Neutrophil (primary cell): ENCODE results near the gene PLXNA4.

Experiments used
- H3K27ac ChIP-seq: fragments of 200-600 bp; sonication (generic); 2 replicates; pipeline ENCODE4 v1.5.1; 2016; ENCODE audit warnings: mild to moderate bottlenecking, moderate library complexity
- H3K27me3 ChIP-seq: fragments of 200-600 bp; sonication (generic); 2 replicates; pipeline ENCODE4 v1.6.0; 2016; ENCODE audit warnings: mild to moderate bottlenecking
- H3K36me3 ChIP-seq: fragments of 200-600 bp; sonication (generic); 2 replicates; pipeline ENCODE4 v1.5.1; 2017
- H3K4me1 ChIP-seq, 2 experiments: fragments of 200-600 bp in 1 of 2; sonication (generic) in 1 of 2; 1 replicate in 1 of 2; 2 replicates in 1 of 2; pipeline versions ENCODE4 v1.5.1 to v1.6.1; 2013 to 2016; ENCODE audit warnings: low read depth in 1 of 2, low read length in 1 of 2, mild to moderate bottlenecking in 1 of 2, moderate library complexity in 1 of 2; ENCODE audit not compliant: control insufficient read depth in 1 of 2, insufficient read depth in 1 of 2
- H3K4me3 ChIP-seq, 2 experiments: fragments of 200-600 bp in 1 of 2; sonication (generic) in 1 of 2; 1 replicate in 1 of 2; 2 replicates in 1 of 2; pipeline ENCODE4 v1.5.1; 2013 to 2016; ENCODE audit warnings: low read depth in 1 of 2, low read length in 1 of 2, mild to moderate bottlenecking in 1 of 2, moderate library complexity in 1 of 2
- H3K9me3 ChIP-seq: fragments of 200-600 bp; sonication (generic); 2 replicates; pipeline ENCODE4 v1.5.1; 2016
- CTCF ChIP-seq: fragments of 200-600 bp; sonication (generic); IDR thresholded peaks from 2 replicates; pipeline ENCODE4 v1.5.1; 2016; ENCODE audit warnings: antibody characterized with exemption

The PLXNA4 gene

GRCh38 chr7:132574223-132574622, 2.0 kb downstream of the PLXNA4 start:
- Histone ChIP-seq H3K9me3 (no peaks in the 10 kb centered on the region), H3K4me1 (peaks cover 0 to 8% of the 10 kb centered on the region in 2 experiments), H3K27me3 (peaks cover 98% of the 10 kb centered on the region), H3K27ac (no peak overlapping the region), H3K4me3 (no peak overlapping the region), H3K36me3 (no peaks in the 10 kb centered on the region)
- TF ChIP-seq CTCF = no peak

GRCh38 chr7:132573251-132573955, 2.9 kb downstream of the PLXNA4 start:
- Histone ChIP-seq H3K9me3 (no peaks in the 10 kb centered on the region), H3K27me3 (peaks cover 98% of the 10 kb centered on the region), H3K36me3 (no peaks in the 10 kb centered on the region), H3K27ac (no peak overlapping the region), H3K4me1 (peaks cover 0 to 8% of the 10 kb centered on the region in 2 experiments), H3K4me3 (no peak overlapping the region)
- no peak for TF ChIP-seq CTCF

- TF ChIP-seq CTCF = no peak
- H3K4me1 ChIP-seq = peaks cover 0 to 8% of the 10 kb centered on the region in 2 experiments
- no peak overlapping the region for H3K27ac ChIP-seq
- no peaks in the 10 kb centered on the region for H3K36me3 ChIP-seq
- H3K9me3 ChIP-seq = no peaks in the 10 kb centered on the region
- H3K4me3 ChIP-seq = no peak overlapping the region
- peaks cover 98% of the 10 kb centered on the region for H3K27me3 ChIP-seq
Observed at GRCh38 chr7:132572526-132572925, 3.7 kb downstream of the PLXNA4 start.

GRCh38 chr7:132571970-132572369, 4.3 kb downstream of the PLXNA4 start:
- Histone ChIP-seq H3K4me1 (peaks cover 0 to 4% of the 10 kb centered on the region in 2 experiments), H3K36me3 (no peaks in the 10 kb centered on the region), H3K27me3 (peaks cover 98% of the 10 kb centered on the region), H3K4me3 (no peak overlapping the region), H3K9me3 (no peaks in the 10 kb centered on the region), H3K27ac (no peak overlapping the region)
- no peak for TF ChIP-seq CTCF

- Histone ChIP-seq H3K9me3 (no peaks in the 10 kb centered on the region), H3K4me1 (no peaks in the 10 kb centered on the region), H3K27ac (no peak overlapping the region), H3K27me3 (peaks cover 100% of the 10 kb centered on the region), H3K4me3 (no peak overlapping the region), H3K36me3 (no peaks in the 10 kb centered on the region)
- no peak for TF ChIP-seq CTCF
Observed at GRCh38 chr7:132569884-132570614, 6.2 kb downstream of the PLXNA4 start.
